HTERT RPE-1 (cell line): ENCODE results near the gene ZBTB34.

Experiments used
- in situ Hi-C: fragments of 300-500 bp; cut with MboI; formaldehyde crosslinking; loops from 4 replicates; pipeline ENCODE4 v1.14.3; 2020; ENCODE audit warnings: low sequenced_read_pairs

The ZBTB34 gene

GRCh38 chr9:126875756-126876510, 15.5 kb downstream of the ZBTB34 start:
- in situ Hi-C loops = no loop called here

- in situ Hi-C loops = no loop called here
Measured at GRCh38 chr9:126876531-126876930, 16.1 kb downstream of the ZBTB34 start.

GRCh38 chr9:126877418-126877817, 17.0 kb downstream of the ZBTB34 start:
- in situ Hi-C loops = no loop called here

- in situ Hi-C loops = no loop called here
Measured at GRCh38 chr9:126879288-126879687, 18.8 kb downstream of the ZBTB34 start.

GRCh38 chr9:126880226-126880946, 19.9 kb downstream of the ZBTB34 start:
- in situ Hi-C loops = no loop called here

- in situ Hi-C loops = no loop called here
Measured at GRCh38 chr9:126880947-126881332, 20.5 kb downstream of the ZBTB34 start.

GRCh38 chr9:126882746-126883145, 22.3 kb downstream of the ZBTB34 start:
- in situ Hi-C loops = no loop called here

- in situ Hi-C loops = no loop called here
Measured at GRCh38 chr9:126883636-126884035, 23.2 kb downstream of the ZBTB34 start.

- in situ Hi-C loops = no loop called here
Measured at GRCh38 chr9:126885131-126885641, 24.7 kb downstream of the ZBTB34 start.

GRCh38 chr9:126886034-126886822, 25.8 kb downstream of the ZBTB34 start:
- in situ Hi-C loops = no loop called here

- in situ Hi-C loops = no loop called here
Measured at GRCh38 chr9:126886897-126887296, 26.5 kb downstream of the ZBTB34 start.

- in situ Hi-C loops = no loop called here
Measured at GRCh38 chr9:126891676-126892075, 31.2 kb downstream of the ZBTB34 start.

- in situ Hi-C loops = no loop called here
Measured at GRCh38 chr9:126893079-126893478, 32.6 kb downstream of the ZBTB34 start.

GRCh38 chr9:126894052-126894603, 33.7 kb downstream of the ZBTB34 start:
- in situ Hi-C loops = no loop called here

- in situ Hi-C loops = no loop called here
Measured at GRCh38 chr9:126902210-126902609, 41.8 kb downstream of the ZBTB34 start.

GRCh38 chr9:126904586-126904985, 44.1 kb downstream of the ZBTB34 start:
- in situ Hi-C loops = no loop called here

GRCh38 chr9:126906091-126906490, 45.7 kb downstream of the ZBTB34 start:
- in situ Hi-C loops = no loop called here

GRCh38 chr9:126907058-126907457, 46.6 kb downstream of the ZBTB34 start:
- in situ Hi-C loops = no loop called here

- in situ Hi-C loops = no loop called here
Measured at GRCh38 chr9:126914458-126915280, 54.2 kb downstream of the ZBTB34 start, which contains the start of gene RALGPS1. Gene RALGPS1 (plus strand): TSS chr9:126914782. CDS start chr9:126962290, 47,508 bp downstream.

- in situ Hi-C loops = no loop called here
Measured at GRCh38 chr9:126915281-126915816, 54.9 kb downstream of the ZBTB34 start.
